ENCODE results near the gene TMEM88. TPM values are rescaled to one million over a fixed set of nuclear protein-coding genes. Genes with fewer than 3 reads are reported as not detected.
A peak's percentile ranks its signal among the peaks of the same experiment; 100 is the strongest.

TMEM88 gene
- total RNA-seq, 1 donor from 2014 or later = 17.2 TPM

DNA sequence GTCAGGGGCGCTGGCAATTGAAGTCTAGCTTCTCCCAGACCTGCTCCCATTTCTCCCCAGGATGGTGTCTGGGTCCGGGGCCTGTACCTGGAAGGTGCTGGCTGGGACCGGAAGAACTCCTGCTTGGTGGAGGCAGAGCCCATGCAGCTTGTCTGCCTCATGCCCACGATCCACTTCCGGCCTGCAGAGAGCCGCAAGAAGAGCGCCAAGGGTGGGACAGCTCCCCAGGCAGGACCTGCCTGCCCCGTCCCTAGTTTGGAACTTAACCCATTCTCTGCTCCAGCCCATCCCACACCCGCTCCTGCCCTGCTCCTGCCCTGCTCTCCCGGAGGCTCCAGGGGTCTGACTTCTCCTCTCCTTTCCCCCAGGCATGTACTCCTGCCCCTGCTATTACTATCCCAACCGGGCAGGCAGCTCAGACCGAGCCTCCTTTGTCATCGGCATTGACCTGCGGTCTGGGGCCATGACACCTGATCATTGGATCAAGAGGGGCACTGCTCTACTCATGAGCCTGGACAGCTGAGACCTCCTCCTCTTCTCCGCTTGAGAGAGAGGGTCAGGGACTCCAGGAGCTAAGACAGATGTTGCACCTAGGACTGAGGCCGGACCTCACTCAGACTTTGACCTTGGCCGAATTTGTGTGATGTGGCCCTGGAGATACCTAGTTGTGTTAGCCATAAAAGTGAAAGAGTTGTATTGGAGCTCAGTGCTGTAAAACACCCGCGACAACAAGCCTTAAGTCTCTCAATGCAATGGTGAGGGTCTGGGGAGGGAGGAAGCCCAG, 21.7 kb upstream of the TMEM88 start:
- DNase-seq (ENCODE audit: low read depth in 2 of 2) = no peak

DNA sequence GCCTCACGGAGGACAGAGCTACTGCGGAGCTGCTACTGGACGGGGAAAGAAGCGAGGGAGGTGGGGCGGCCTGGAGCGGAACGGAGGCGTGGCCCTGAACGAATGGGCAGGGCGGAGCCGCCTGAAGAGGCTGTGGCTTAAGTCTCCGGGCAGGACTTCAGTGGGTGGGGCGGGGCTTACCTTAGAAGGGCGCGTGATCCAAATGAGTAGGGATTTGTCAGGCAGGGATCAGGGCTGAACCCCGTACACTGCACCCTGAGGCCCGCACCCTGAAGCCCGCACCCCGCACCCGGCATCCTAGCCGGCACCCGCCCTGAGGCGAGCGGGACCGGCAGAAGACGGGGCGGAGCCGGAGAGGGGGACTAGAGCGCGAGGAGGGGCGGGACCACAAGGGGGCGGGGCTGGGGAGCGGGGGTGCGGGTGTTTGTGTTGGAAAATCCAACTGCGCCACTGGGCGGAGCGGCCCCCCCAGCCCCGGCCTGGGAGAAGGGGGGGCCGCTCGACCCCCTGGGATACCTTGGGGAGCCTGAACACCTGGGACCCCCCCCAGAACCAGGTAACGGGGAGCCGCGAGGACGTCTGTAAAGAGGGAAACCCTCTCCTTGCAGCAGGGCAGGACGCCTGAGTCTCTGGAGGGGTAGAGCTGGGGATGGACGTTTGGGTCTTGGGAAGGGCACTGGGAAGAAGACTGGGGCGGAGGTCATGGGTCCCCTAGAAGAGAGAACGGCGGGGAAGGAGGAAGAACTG, 20.9 kb upstream of the TMEM88 start, which contains the start of gene KDM6B:
Gene KDM6B, plus strand, starts transcription at position 423 of the 747 bp plus-strand sequence. CDS start 11,338 bp downstream, outside the sequence.
- DNase-seq (ENCODE audit: low read depth in 2 of 2) = peak; percentile 75 to 92

DNA sequence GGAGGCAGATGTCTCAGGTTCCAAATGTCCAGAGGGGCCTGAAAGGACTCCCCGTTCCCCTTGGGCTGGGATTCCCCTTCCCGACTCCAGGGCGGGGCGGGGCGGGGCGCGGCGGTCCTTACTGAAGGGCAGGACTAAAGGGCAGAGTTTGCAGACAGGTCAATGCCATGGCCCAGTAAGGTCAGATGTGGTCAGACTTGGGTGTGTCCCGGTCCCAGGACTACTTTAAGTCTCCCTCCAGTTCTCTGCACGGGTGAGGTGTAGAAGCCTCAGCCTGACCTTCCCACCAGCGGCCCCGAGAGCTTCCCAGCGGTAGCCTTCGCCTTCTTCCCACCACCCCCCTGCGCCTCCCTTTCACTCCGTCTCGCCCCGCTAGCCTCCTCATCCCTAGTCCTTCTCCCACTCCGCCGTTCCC, 20.3 kb upstream of the TMEM88 start:
- DNase-seq (ENCODE audit: low read depth in 2 of 2) = peak in 1 of 2 donors; percentile 40

DNA sequence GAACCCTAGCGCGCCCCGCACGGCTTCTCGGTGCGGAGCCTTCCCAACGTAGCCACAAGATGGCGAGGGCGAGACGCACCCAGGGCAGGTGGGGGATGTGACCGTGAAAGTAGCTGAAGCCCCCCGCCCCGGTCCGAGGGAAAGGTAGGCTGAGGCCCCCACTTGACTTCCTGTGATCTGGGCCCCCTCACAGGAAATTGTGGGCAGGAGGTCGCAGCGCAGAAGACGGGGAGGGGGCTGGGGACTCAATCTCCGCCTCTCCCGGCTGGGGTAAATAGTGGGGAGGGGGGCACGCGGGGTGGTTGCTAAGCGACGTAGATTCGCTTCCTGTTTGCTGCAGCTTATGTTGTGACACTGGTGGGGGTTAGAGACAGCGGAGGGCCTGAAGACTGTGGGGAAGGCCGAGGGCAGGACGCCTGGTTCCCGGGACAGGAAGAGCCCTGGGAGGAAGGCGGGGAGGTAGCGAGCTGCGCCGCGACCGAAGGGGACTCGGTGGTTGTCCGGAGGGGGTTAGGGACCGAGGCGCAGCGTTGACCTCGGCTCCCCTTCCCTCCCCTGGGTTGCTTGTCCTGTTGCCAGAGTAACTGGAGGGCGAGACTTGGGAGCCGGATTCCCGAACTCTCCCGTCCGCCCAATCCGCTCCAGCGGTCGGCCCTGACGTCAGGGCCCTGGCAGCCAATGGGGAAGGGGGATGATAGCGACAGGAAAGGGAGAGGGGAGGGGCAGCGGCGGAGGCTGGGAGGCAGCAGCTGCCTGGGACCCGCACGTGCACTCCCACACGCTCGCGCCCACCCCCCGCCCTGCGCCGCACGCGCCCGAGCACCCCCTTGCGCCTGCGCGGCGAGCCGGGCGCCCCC, 19.7 kb upstream of the TMEM88 start:
- DNase-seq (ENCODE audit: low read depth in 2 of 2) = peak; percentile 97 to 99

DNA sequence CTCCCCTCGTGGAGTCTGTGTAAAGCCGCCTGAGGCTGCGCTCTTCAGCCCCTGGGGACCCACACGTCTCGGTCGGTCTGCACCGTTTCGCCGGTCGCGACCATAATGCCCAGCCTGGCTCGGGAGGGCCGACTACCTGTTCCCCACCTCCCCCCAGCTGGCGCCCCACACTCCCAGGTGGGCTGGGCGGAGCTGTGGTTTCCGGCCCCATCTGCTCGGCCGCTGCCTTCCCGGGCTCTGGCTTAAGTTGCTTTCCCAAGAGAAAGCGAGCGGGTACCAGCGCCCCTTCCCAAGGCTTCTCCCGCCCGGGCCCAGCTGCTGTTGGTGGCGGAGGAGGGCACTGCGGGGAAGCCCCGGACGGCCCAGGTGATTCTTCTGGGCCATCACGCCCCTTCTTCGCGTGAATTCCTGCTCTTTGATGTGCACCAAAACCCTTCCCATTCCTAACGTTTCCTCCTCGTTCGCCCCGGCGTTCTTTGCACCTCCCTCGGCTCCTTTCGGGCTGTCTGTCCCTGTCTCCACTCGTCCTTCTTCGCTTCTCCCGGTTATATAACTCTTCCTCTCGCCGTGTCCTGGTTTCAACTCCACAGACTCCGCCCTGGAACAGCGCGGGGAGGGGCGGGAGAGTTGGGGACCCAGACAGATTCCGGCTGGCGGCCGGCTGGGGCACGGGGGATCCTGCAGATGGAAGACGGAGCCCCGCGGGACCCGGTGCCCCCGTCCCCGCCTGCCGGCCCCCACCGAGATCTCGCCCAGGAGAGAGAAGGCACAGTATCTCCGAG, 18.9 kb upstream of the TMEM88 start:
- peak in 1 of 2 donors; percentile 43 for DNase-seq (ENCODE audit: low read depth in 2 of 2)

DNA sequence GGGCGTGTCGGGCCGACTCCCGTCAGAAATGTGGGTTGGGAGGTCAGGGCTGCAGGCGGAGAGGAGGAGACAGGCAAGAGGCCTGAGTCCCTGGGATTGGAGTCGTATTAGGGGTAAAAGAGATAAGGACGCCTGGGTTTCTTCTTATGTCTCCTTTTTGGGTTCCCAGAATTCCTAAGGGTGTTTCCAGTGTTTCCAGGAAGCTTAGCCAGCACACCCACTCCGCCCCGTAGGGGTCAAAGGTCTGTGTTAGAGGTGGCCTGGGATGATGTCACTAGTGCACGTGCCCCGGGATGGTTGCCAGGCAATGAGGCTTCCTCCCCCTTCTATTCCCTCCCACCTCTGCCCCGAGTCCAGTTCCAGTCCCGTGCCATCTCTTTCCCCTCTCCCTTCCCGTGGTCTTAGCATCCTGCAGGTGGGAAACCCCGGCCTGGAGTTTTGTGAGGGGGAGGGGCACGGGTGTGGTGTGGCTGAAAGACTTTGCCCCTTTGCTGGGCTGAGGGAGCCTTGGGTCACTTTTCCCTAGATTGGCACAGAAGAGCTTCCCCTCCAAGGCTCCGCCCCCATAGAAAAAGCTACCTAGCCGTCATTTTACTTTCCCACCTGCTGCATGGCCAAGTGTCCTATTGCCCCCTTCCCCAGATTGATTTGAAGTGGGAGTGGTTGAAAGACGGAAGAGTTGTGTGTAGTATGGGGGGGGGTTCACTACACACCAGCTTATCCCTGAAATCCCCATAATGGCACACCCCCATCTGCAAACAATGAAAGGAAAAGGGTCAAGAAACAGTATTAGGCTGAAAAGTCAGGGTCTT, 18.1 kb upstream of the TMEM88 start:
- peak; percentile 89 to 97 for DNase-seq (ENCODE audit: low read depth in 2 of 2)

DNA sequence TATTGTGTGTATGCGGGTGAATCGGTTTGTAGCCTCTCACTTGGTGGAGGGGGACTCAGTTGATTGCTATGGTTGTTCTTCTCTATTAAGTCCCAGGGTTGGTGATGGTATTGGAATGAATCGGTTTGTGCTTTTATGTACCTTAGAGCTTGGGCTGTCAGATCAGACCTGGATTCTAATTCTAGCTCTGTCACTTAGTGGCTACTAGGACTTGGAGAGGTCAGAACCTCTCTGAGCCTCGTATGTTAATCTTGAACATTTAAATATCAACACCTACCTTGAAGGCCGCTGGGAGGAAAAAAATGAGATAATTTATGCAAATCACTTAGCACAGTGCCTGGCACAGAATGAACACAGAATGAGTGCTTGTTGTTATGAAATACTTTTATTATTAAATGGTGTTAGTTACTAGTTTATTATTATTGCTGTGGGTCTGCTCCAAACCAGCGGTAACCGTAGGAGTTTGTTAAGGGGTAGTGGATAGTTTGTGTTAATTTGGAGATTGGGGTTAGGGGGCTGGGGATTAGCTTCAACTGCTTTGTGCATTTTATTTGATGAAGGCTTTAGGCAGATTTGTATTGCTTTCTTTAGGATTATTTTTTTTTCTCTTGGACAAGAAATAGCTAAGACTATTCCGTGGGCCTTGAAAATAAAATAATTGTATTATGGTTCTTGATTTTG, 17.3 kb upstream of the TMEM88 start:
- no peak for DNase-seq (ENCODE audit: low read depth in 2 of 2)

DNA sequence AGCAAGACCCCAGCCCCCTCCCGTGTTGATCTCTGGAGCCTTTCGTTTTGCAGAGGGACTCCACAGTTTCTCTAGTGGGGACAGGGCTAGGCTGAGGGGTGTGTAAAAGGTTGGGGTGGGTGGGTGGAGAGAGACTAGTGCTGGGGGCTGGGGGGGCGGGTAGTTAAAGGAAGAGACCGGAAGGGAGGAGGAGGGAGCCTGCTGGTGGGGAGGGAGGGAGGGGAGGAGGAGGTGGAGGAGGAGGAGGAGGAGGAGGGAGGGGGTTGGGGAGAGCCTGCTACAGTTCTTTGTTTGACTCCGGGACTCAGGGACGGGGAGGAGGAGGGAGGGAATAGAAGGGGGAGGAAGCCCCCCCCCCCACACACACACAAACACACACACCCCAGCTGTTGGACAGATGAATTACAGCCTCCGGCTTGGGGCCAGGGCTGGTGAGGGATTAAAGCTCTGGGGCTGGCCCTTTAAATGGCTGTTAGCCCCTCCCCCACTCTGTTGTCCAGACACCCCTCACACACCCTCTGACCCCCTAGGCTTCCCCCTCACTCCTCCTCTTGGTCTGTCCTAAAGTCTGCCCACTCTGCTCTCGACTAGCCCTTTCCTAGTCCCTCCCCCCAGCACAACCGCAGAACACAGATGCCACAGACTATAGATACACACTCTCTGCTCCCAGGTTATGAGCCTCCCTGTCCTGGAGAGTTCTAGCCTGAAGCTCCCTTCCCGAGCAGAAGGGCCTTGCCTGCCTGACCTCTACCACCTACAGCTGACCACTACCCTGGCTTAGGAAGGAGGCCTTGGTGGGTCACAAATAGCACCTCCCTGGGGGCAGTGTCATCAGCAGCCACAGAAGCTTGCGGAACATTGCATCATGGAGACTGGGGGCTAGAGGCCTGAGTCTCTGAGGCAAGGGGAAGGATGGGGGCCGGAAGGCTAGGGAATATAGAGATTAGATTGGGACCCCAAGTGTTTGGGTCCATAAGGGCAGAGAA, 16.5 kb upstream of the TMEM88 start:
- DNase-seq (ENCODE audit: low read depth in 2 of 2) = peak in 1 of 2 donors; percentile 16

DNA sequence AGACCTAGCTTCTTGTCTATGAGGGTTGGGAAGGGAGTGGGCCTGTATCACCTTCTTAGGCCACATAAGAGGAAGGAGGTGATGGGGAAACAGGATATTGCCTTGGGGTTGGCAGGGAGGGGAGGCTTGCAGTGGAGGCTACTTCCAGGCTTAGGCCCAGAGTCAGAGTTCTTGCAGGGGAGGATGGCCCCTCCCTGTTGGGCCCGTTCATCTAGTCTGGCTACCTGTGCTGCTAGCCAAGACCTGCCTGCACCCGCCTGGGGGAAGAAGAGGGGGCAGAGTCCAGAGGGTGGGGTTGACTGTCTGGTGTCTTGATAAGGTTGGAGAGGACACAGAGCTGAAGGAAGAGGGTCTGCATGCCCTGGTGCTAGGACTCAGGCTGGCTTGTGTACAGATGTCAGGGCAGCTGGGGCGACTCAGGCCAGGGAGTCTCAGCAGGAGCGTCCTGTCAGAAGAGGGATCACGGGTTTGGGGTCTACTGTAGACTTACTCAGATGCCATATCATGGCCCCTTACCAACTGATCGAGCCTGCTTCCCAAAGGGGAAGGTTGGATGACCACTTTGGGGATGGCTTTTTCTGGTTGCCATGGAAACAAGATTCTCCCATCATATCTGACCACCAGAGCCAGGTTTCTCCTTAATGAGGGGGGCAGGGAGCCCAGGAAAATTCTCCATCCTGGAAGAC, 15.5 kb upstream of the TMEM88 start:
- DNase-seq (ENCODE audit: low read depth in 2 of 2) = no peak

DNA sequence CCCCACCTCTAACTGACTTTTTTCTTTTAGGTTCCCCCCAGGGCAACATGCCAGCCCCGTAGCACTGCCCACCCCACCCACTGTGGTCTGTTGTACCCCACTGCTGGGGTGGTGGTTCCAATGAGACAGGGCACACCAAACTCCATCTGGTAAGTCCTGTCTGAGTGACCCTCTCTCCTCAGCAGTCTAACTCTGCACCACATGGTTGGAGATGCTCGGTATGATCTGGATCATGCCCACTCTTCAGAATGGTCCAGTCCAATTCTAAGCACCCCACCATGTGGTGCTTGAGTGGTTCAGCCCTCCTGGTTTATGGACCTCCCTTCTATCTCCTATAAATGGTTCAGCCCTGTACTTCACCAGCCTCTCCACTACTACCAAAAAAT, 15.0 kb upstream of the TMEM88 start:
- no peak for DNase-seq (ENCODE audit: low read depth in 2 of 2)

DNA sequence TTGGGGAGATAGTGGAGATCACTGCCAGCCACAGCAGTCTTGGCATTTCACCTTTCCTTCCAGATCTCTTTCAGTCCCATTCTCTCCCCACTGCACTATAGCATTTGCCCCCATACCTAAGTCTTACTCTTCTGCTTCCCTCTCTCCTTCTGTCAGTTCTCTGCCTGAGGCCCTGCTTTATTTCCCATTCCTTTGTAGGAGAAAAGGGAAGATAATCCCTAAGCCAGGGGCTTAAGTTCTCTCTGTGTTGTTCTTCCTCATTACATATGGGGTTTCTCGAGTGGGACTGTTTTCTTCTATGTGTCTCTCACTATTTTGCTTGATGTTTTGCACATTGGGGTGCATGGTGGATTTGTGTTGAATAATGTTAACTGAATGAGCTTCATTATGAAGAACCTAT, 14.4 kb upstream of the TMEM88 start:
- DNase-seq (ENCODE audit: low read depth in 2 of 2) = no peak

DNA sequence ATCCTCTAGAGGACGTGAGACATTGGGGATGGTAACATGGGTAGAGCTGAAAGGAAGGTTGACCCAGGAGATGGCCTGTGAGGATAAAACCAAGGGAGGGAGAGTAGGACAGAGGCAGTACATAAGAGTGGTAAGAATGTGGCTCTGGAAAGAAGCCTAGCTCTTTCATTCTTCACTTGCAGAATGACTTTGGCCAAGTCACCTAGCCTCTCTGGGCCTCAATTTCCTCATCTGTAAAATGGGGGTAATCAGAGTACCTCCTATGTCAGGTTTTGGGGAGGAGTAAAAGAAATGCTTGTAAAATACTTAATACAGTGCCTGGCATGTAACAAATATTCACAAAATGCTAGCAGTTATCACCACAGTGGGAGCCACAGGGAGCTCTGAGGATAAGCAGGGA, 14.0 kb upstream of the TMEM88 start:
- no peak for DNase-seq (ENCODE audit: low read depth in 2 of 2)

DNA sequence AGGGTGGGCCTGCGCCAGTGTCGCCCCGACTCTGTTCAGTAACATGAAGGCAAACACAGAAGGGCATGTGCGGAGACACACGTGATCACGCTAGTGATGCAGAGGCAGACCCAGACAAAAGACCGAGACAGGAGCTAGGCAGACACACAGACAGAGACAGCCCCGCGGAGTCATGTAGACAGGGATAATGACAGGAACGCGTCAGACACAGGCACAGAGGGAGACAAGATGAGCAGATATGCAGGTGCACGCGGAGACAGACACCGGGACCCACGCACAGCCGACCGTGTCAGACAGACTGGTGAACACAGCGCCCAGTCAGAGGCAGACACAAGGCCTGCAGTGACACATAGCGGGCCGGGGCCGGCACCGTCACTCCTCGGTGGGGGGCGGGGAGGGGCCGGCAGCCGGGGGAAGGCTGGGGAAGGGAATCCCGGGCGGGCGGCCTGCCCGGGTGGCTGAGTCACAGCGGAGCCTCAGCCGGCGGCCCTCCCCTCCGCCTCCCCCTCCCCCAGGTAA, 13.4 kb upstream of the TMEM88 start:
- DNase-seq (ENCODE audit: low read depth in 2 of 2) = peak; percentile 78 to 96

DNA sequence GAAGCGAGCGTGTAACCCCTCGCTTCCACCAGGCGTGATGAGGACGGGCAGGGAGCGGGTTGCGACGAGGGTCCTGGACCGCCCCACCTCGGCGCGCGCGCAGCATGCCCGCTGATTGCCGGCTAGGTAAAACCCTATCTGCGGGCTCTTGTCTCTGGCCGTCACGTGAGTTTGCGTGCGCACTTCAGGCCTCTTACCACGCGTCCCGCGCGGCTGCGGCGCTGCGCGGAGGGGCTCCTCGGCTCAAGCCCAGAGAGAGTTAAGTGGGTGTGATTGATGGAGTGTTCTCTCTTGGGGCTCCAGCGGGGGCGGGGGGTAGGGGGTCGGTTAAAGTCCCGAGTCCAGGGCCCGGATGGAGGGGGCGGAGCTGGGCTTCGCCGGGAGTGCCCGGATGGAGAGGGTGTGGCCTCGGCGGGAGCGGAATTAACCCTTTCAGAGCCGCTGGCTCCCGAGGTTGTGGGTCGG, 12.9 kb upstream of the TMEM88 start:
- DNase-seq (ENCODE audit: low read depth in 2 of 2) = peak; percentile 77 to 86

DNA sequence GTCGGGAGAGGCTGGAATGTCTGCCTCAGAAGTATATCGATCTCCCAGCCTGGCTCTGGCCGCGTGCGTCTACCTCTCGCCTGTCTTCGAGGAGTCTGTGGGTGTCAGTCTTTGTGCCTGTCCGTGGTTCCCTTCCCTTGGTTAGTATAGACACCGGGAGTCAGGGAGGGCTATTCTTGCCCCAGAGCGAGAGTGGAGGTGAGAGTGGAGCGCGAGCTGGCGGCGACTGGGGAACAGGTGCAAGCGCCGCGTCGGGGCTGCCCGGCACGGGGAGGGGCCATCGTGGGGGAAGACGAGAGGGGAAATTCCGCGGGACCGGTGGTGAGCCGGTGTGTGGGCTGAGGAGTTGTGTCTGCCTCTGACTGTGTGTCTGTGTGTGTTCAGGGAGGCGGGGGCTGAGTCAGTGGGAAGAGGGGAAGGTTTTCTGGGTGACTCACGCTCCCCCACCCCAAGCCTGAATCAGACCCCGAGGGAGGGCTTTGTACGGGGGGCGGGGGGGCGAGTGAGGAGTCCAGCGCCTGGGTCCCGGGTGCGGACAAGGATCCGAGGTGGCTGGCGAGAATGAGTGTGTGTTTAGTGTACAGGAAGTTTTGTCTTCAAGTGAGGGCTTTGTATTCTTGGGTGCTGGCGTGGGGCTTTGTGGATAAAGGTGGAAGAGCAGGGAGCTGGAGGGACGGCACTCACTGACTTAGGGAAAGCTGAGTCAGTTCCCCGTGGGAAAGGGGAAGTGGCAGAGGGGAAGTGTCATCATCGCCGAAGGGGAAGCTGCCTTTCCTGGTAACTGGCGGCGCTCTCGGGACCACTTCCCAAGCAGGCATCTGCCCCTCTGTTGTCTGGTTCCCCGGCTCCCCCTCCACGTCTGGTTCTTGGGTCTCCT, 12.2 kb upstream of the TMEM88 start:
- DNase-seq (ENCODE audit: low read depth in 2 of 2) = peak; percentile 95 to 98

DNA sequence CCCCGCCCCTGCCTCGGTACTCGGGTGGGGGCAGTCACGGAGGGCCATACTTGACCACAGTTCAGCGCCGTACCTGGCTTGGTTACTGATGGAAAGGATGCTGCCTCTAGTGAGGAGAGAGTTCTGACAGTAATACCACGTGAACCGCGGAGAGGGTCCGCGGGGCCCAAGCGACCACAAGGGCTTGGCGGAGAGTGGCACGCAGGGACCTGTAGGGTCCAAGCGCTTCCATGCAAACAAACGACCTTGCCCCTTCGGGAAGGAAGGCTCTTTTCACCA, 11.7 kb upstream of the TMEM88 start:
- DNase-seq (ENCODE audit: low read depth in 2 of 2) = no peak
